Astrocyte (in vitro differentiated cells and primary cell): ENCODE results near the gene PIK3R1. TPM values are rescaled to one million over a fixed set of nuclear protein-coding genes. Genes with fewer than 3 reads are reported as not detected.

ENCODE experiments used
- DNase-seq: peaks from one replicate; pipeline ENCODE4 v3.0.0-alpha.2; 2010; ENCODE audit warnings: low read depth
- FAIRE-seq: peaks from 2 replicates; lab custom pipeline; 2011; peaks lifted over from hg19 to GRCh38; lab: Jason Lieb, UNC
- H2AFZ ChIP-seq: 2 replicates; pipeline ENCODE4 v1.6.0; 2012; ENCODE audit warnings: low read depth, low read length, inconsistent platforms
- H3K27ac ChIP-seq: 2 replicates; pipeline ENCODE4 v1.5.1; 2011; ENCODE audit warnings: low read depth, low read length, inconsistent platforms
- H3K27me3 ChIP-seq: 2 replicates; pipeline ENCODE4 v1.6.0; 2011; ENCODE audit warnings: low read length, inconsistent platforms; ENCODE audit not compliant: insufficient read depth
- H3K36me3 ChIP-seq: 2 replicates; pipeline ENCODE4 v1.5.1; 2011; ENCODE audit warnings: low read length, inconsistent platforms; ENCODE audit not compliant: insufficient read depth
- H3K4me1 ChIP-seq: 2 replicates; pipeline ENCODE4 v1.5.1; 2011; ENCODE audit warnings: low read length, inconsistent platforms; ENCODE audit not compliant: insufficient read depth
- H3K4me2 ChIP-seq: 2 replicates; pipeline ENCODE4 v1.6.0; 2012; ENCODE audit warnings: low read length, inconsistent platforms
- H3K4me3 ChIP-seq: 2 replicates; pipeline ENCODE4 v1.5.1; 2011; ENCODE audit warnings: low read depth, mild to moderate bottlenecking, low read length, inconsistent platforms; ENCODE audit not compliant: insufficient read depth
- H3K79me2 ChIP-seq: 2 replicates; pipeline ENCODE4 v1.6.0; 2012; ENCODE audit warnings: mild to moderate bottlenecking, low read length, inconsistent platforms; ENCODE audit not compliant: insufficient read depth
- H3K9ac ChIP-seq: 2 replicates; pipeline ENCODE4 v1.6.0; 2012; ENCODE audit warnings: mild to moderate bottlenecking, low read length, inconsistent platforms
- H3K9me3 ChIP-seq: 2 replicates; pipeline ENCODE4 v1.5.1; 2012; ENCODE audit warnings: low read depth, mild to moderate bottlenecking, low read length, inconsistent platforms; ENCODE audit not compliant: insufficient read depth
- H4K20me1 ChIP-seq: 2 replicates; pipeline ENCODE4 v1.6.0; 2012; ENCODE audit warnings: low read length, inconsistent platforms; ENCODE audit not compliant: insufficient read depth
- H3K27ac Mint-ChIP-seq: one replicate; pipeline ENCODE4 v1.8.0; 2021; ENCODE audit warnings: mild to moderate bottlenecking, mixed read lengths; ENCODE audit not compliant: unreplicated experiment
- H3K27me3 Mint-ChIP-seq: one replicate; pipeline ENCODE4 v1.8.0; 2021; ENCODE audit warnings: low read depth, mixed read lengths; ENCODE audit not compliant: unreplicated experiment
- H3K36me3 Mint-ChIP-seq: one replicate; pipeline ENCODE4 v1.8.0; 2021; ENCODE audit warnings: low read depth, mixed read lengths; ENCODE audit not compliant: unreplicated experiment
- H3K4me1 Mint-ChIP-seq: one replicate; pipeline ENCODE4 v1.8.0; 2021; ENCODE audit warnings: low read depth, mixed read lengths; ENCODE audit not compliant: unreplicated experiment
- H3K4me3 Mint-ChIP-seq: one replicate; pipeline ENCODE4 v1.8.0; 2021; ENCODE audit warnings: mild to moderate bottlenecking, moderate library complexity, mixed read lengths; ENCODE audit not compliant: unreplicated experiment
- H3K9me3 Mint-ChIP-seq: one replicate; pipeline ENCODE4 v1.8.0; 2021; ENCODE audit warnings: mild to moderate bottlenecking, mixed read lengths; ENCODE audit not compliant: unreplicated experiment
- CTCF ChIP-seq: IDR thresholded peaks from 2 replicates; pipeline ENCODE4 v1.5.1; 2011; ENCODE audit warnings: low read depth, mild to moderate bottlenecking, inconsistent platforms, low read length, moderate library complexity; ENCODE audit not compliant: insufficient read depth
- EZH2 ChIP-seq: IDR thresholded peaks from 2 replicates; pipeline ENCODE4 v1.6.1; 2012; ENCODE audit warnings: mild to moderate bottlenecking, low read length, inconsistent platforms; ENCODE audit not compliant: insufficient read depth
- total RNA-seq: library from RNA; stranded (reverse); gene quantifications from 2 replicates; pipeline ENCODE4 v1.2.1, GENCODE V29; 2021

The PIK3R1 gene
- total RNA-seq, 1 donor from 2014 or later = 25.7 TPM

- Mint-ChIP-seq H3K27me3 (peaks cover 2% of the 10 kb centered on the region), H3K9me3 (peaks cover 9% of the 10 kb centered on the region), H3K36me3 (no peaks in the 10 kb centered on the region), H3K4me1 (peaks cover 15% of the 10 kb centered on the region), H3K4me3 (no peak overlapping the region), H3K27ac (no peak overlapping the region)
- Histone ChIP-seq H3K27me3 (no peaks in the 10 kb centered on the region), H4K20me1 (no peaks in the 10 kb centered on the region), H3K9ac (no peak overlapping the region), H3K4me2 (no peak overlapping the region), H3K36me3 (no peaks in the 10 kb centered on the region), H2AFZ (no peak overlapping the region), H3K4me1 (peaks cover 15% of the 10 kb centered on the region), H3K9me3 (no peaks in the 10 kb centered on the region), H3K4me3 (no peak overlapping the region), H3K27ac (no peak overlapping the region), H3K79me2 (no peaks in the 10 kb centered on the region)
- no peak for TF ChIP-seq EZH2
- TF ChIP-seq CTCF = no peak
- DNase-seq (no peak), FAIRE-seq (no peak)
Observed at GRCh38 chr5:68317646-68318045, 102.1 kb downstream of the PIK3R1 start.

GRCh38 chr5:68318955-68319705, 103.6 kb downstream of the PIK3R1 start:
- Mint-ChIP-seq H3K4me1 (peaks cover 13% of the 10 kb centered on the region), H3K9me3 (peaks cover 9% of the 10 kb centered on the region), H3K27me3 (peaks cover 2% of the 10 kb centered on the region), H3K27ac (peak overlapping the region; percentile 10), H3K36me3 (no peaks in the 10 kb centered on the region), H3K4me3 (peak overlapping the region; percentile 18)
- H2AFZ ChIP-seq = no peak overlapping the region
- H3K4me1 ChIP-seq = peaks cover 15% of the 10 kb centered on the region
- H3K79me2 ChIP-seq = no peaks in the 10 kb centered on the region
- no peaks in the 10 kb centered on the region for H3K27me3 ChIP-seq
- no peak for TF ChIP-seq EZH2
- no peak for TF ChIP-seq CTCF
- H3K36me3 ChIP-seq = no peaks in the 10 kb centered on the region
- peak overlapping the region; percentile 71 for H3K4me2 ChIP-seq
- DNase-seq = peak; percentile 77
- no peaks in the 10 kb centered on the region for H3K9me3 ChIP-seq
- FAIRE-seq = no peak
- no peak overlapping the region for H3K27ac ChIP-seq
- H3K4me3 ChIP-seq = no peak overlapping the region
- H4K20me1 ChIP-seq = no peaks in the 10 kb centered on the region
- H3K9ac ChIP-seq = no peak overlapping the region
